ENCODE results near the gene ENTR1.

The ENTR1 gene

GRCh38 chr9:136387217-136387616, 23.2 kb downstream of the ENTR1 start:
- no peak for TF ChIP-seq ZNF274 (IDR thresholded peaks at IDR 0.05; ENCODE audit: low read depth, low read length)
- TF ChIP-seq SUZ12 (IDR thresholded peaks at IDR 0.05; ENCODE audit: extremely low read depth, insufficient read depth, insufficient read length) = no peak
- TF ChIP-seq YY1 (IDR thresholded peaks at IDR 0.05; ENCODE audit: insufficient read depth, insufficient read length) = no peak
- H3K9ac ChIP-seq (ENCODE audit: insufficient read length, low read depth) = no peak overlapping the region
- H3K9me3 ChIP-seq (ENCODE audit: insufficient read depth, low read length) = no peaks in the 10 kb centered on the region
- DNase-seq (ENCODE audit: low read depth, low spot score) = no peak
- no peaks in the 10 kb centered on the region for H3K4me1 ChIP-seq (ENCODE audit: insufficient read depth, insufficient read length)
- H3K27me3 ChIP-seq (ENCODE audit: insufficient read depth, insufficient read length) = no peaks in the 10 kb centered on the region
- H3K36me3 ChIP-seq (ENCODE audit: insufficient read depth, insufficient read length, low read length) = peaks cover 91% of the 10 kb centered on the region
- H3K4me3 ChIP-seq (ENCODE audit: insufficient read length, low read depth) = no peak overlapping the region

- Histone ChIP-seq H3K36me3 (ENCODE audit: insufficient read depth, insufficient read length, low read length) (peaks cover 91% of the 10 kb centered on the region), H3K9ac (ENCODE audit: insufficient read length, low read depth) (no peak overlapping the region), H3K27me3 (ENCODE audit: insufficient read depth, insufficient read length) (no peaks in the 10 kb centered on the region), H3K9me3 (ENCODE audit: insufficient read depth, low read length) (no peaks in the 10 kb centered on the region), H3K4me3 (ENCODE audit: insufficient read length, low read depth) (no peak overlapping the region), H3K4me1 (ENCODE audit: insufficient read depth, insufficient read length) (no peaks in the 10 kb centered on the region)
- DNase-seq (ENCODE audit: low read depth, low spot score) = no peak
- TF ChIP-seq YY1 (IDR thresholded peaks at IDR 0.05; ENCODE audit: insufficient read depth, insufficient read length) = no peak
- no peak for TF ChIP-seq ZNF274 (IDR thresholded peaks at IDR 0.05; ENCODE audit: low read depth, low read length)
- TF ChIP-seq SUZ12 (IDR thresholded peaks at IDR 0.05; ENCODE audit: extremely low read depth, insufficient read depth, insufficient read length) = no peak
These were observed 24.4 kb downstream of the ENTR1 start for GRCh38 chr9:136386018-136386417.

GRCh38 chr9:136385015-136385414, 25.4 kb downstream of the ENTR1 start:
- Histone ChIP-seq H3K9ac (ENCODE audit: insufficient read length, low read depth) (no peak overlapping the region), H3K27me3 (ENCODE audit: insufficient read depth, insufficient read length) (no peaks in the 10 kb centered on the region), H3K4me1 (ENCODE audit: insufficient read depth, insufficient read length) (no peaks in the 10 kb centered on the region), H3K36me3 (ENCODE audit: insufficient read depth, insufficient read length, low read length) (peaks cover 96% of the 10 kb centered on the region), H3K9me3 (ENCODE audit: insufficient read depth, low read length) (no peaks in the 10 kb centered on the region), H3K4me3 (ENCODE audit: insufficient read length, low read depth) (no peak overlapping the region)
- DNase-seq (ENCODE audit: low read depth, low spot score) = no peak
- TF ChIP-seq YY1 (IDR thresholded peaks at IDR 0.05; ENCODE audit: insufficient read depth, insufficient read length) (no peak), ZNF274 (IDR thresholded peaks at IDR 0.05; ENCODE audit: low read depth, low read length) (no peak), SUZ12 (IDR thresholded peaks at IDR 0.05; ENCODE audit: extremely low read depth, insufficient read depth, insufficient read length) (no peak)

- H3K36me3 ChIP-seq (ENCODE audit: insufficient read depth, insufficient read length, low read length) = peaks cover 95% of the 10 kb centered on the region
- TF ChIP-seq YY1 (IDR thresholded peaks at IDR 0.05; ENCODE audit: insufficient read depth, insufficient read length) = no peak
- TF ChIP-seq ZNF274 (IDR thresholded peaks at IDR 0.05; ENCODE audit: low read depth, low read length) = no peak
- TF ChIP-seq SUZ12 (IDR thresholded peaks at IDR 0.05; ENCODE audit: extremely low read depth, insufficient read depth, insufficient read length) = no peak
- H3K4me3 ChIP-seq (ENCODE audit: insufficient read length, low read depth) = no peak overlapping the region
- H3K9ac ChIP-seq (ENCODE audit: insufficient read length, low read depth) = no peak overlapping the region
- no peak for DNase-seq (ENCODE audit: low read depth, low spot score)
- H3K4me1 ChIP-seq (ENCODE audit: insufficient read depth, insufficient read length) = no peaks in the 10 kb centered on the region
- no peaks in the 10 kb centered on the region for H3K9me3 ChIP-seq (ENCODE audit: insufficient read depth, low read length)
- H3K27me3 ChIP-seq (ENCODE audit: insufficient read depth, insufficient read length) = no peaks in the 10 kb centered on the region
These were observed 27.0 kb downstream of the ENTR1 start for GRCh38 chr9:136383436-136383835.

GRCh38 chr9:136381966-136382513, 28.4 kb downstream of the ENTR1 start:
- H3K36me3 ChIP-seq (ENCODE audit: insufficient read depth, insufficient read length, low read length) = peaks cover 95% of the 10 kb centered on the region
- no peak for DNase-seq (ENCODE audit: low read depth, low spot score)
- TF ChIP-seq SUZ12 (IDR thresholded peaks at IDR 0.05; ENCODE audit: extremely low read depth, insufficient read depth, insufficient read length) = no peak
- TF ChIP-seq ZNF274 (IDR thresholded peaks at IDR 0.05; ENCODE audit: low read depth, low read length) = no peak
- TF ChIP-seq YY1 (IDR thresholded peaks at IDR 0.05; ENCODE audit: insufficient read depth, insufficient read length) = no peak
- H3K9me3 ChIP-seq (ENCODE audit: insufficient read depth, low read length) = no peaks in the 10 kb centered on the region
- H3K4me3 ChIP-seq (ENCODE audit: insufficient read length, low read depth) = no peak overlapping the region
- no peaks in the 10 kb centered on the region for H3K27me3 ChIP-seq (ENCODE audit: insufficient read depth, insufficient read length)
- H3K4me1 ChIP-seq (ENCODE audit: insufficient read depth, insufficient read length) = no peaks in the 10 kb centered on the region
- no peak overlapping the region for H3K9ac ChIP-seq (ENCODE audit: insufficient read length, low read depth)

GRCh38 chr9:136381311-136381710, 29.1 kb downstream of the ENTR1 start:
- H3K36me3 ChIP-seq (ENCODE audit: insufficient read depth, insufficient read length, low read length) = peaks cover 98% of the 10 kb centered on the region
- TF ChIP-seq SUZ12 (IDR thresholded peaks at IDR 0.05; ENCODE audit: extremely low read depth, insufficient read depth, insufficient read length) (no peak), YY1 (IDR thresholded peaks at IDR 0.05; ENCODE audit: insufficient read depth, insufficient read length) (no peak), ZNF274 (IDR thresholded peaks at IDR 0.05; ENCODE audit: low read depth, low read length) (no peak)
- no peak overlapping the region for H3K4me3 ChIP-seq (ENCODE audit: insufficient read length, low read depth)
- no peaks in the 10 kb centered on the region for H3K9me3 ChIP-seq (ENCODE audit: insufficient read depth, low read length)
- no peak for DNase-seq (ENCODE audit: low read depth, low spot score)
- H3K27me3 ChIP-seq (ENCODE audit: insufficient read depth, insufficient read length) = no peaks in the 10 kb centered on the region
- H3K9ac ChIP-seq (ENCODE audit: insufficient read length, low read depth) = no peak overlapping the region
- H3K4me1 ChIP-seq (ENCODE audit: insufficient read depth, insufficient read length) = peaks cover 3% of the 10 kb centered on the region

- Histone ChIP-seq H3K9ac (ENCODE audit: insufficient read length, low read depth) (no peak overlapping the region), H3K4me3 (ENCODE audit: insufficient read length, low read depth) (no peak overlapping the region), H3K27me3 (ENCODE audit: insufficient read depth, insufficient read length) (no peaks in the 10 kb centered on the region), H3K36me3 (ENCODE audit: insufficient read depth, insufficient read length, low read length) (peaks cover 99% of the 10 kb centered on the region), H3K4me1 (ENCODE audit: insufficient read depth, insufficient read length) (peaks cover 6% of the 10 kb centered on the region), H3K9me3 (ENCODE audit: insufficient read depth, low read length) (no peaks in the 10 kb centered on the region)
- DNase-seq (ENCODE audit: low read depth, low spot score) = no peak
- TF ChIP-seq SUZ12 (IDR thresholded peaks at IDR 0.05; ENCODE audit: extremely low read depth, insufficient read depth, insufficient read length) (no peak), YY1 (IDR thresholded peaks at IDR 0.05; ENCODE audit: insufficient read depth, insufficient read length) (no peak), ZNF274 (IDR thresholded peaks at IDR 0.05; ENCODE audit: low read depth, low read length) (no peak)
These were observed 30.0 kb downstream of the ENTR1 start for GRCh38 chr9:136380381-136380780.

Data from NT2/D1 (cell line).